GM23338 (cell line): Measurements from ENCODE around the gene WWC1. TPM values are rescaled to one million over a fixed set of nuclear protein-coding genes. Genes with fewer than 3 reads are reported as not detected.

Source experiments
- ATAC-seq: fragments of 200-7000 bp; cut with Tn5 transposase; 3 replicates; pipeline ENCODE4 v1.9.1; 2020
- DNase-seq: peaks from one replicate; pipeline ENCODE4 v3.0.0-alpha.2; 2015; ENCODE audit warnings: low spot score
- H2AFZ ChIP-seq: fragments of 200-600 bp; sonication (generic); 2 replicates; pipeline ENCODE4 v1.8.0; 2016; ENCODE audit warnings: antibody characterized with exemption, mild to moderate bottlenecking, moderate library complexity
- H3F3A ChIP-seq: fragments of 200-600 bp; sonication (generic); replicated peaks from 2 replicates; pipeline ENCODE4 v1.8.0; 2017; ENCODE audit warnings: antibody characterized with exemption, mixed run types, low read depth
- H3K27ac ChIP-seq: fragments of 200-600 bp; sonication (generic); 2 replicates; pipeline ENCODE4 v1.6.1; 2016; ENCODE audit warnings: low read depth
- H3K27me3 ChIP-seq: fragments of 200-600 bp; sonication (generic); 2 replicates; pipeline ENCODE4 v1.8.0; 2016; ENCODE audit warnings: mild to moderate bottlenecking, mixed run types, moderate library complexity; ENCODE audit not compliant: insufficient read depth
- H3K36me3 ChIP-seq: fragments of 200-600 bp; sonication (generic); 2 replicates; pipeline ENCODE4 v1.8.0; 2016; ENCODE audit warnings: mild to moderate bottlenecking; ENCODE audit not compliant: insufficient read depth
- H3K4me1 ChIP-seq: fragments of 200-600 bp; sonication (generic); 2 replicates; pipeline ENCODE4 v1.8.0; 2016; ENCODE audit warnings: mild to moderate bottlenecking, moderate library complexity; ENCODE audit not compliant: insufficient read depth
- H3K4me2 ChIP-seq: fragments of 200-600 bp; sonication (generic); 2 replicates; pipeline ENCODE4 v1.7.1; 2017; ENCODE audit warnings: mixed run types
- H3K4me3 ChIP-seq: fragments of 200-600 bp; sonication (generic); 2 replicates; pipeline ENCODE4 v1.6.1; 2016; ENCODE audit warnings: mixed run types
- H3K79me2 ChIP-seq: fragments of 200-600 bp; sonication (generic); replicated peaks from 2 replicates; pipeline ENCODE4 v1.8.0; 2017; ENCODE audit warnings: mild to moderate bottlenecking; ENCODE audit not compliant: insufficient read depth
- H3K9me2 ChIP-seq: fragments of 200-600 bp; sonication (generic); 2 replicates; pipeline ENCODE4 v1.8.0; 2017; ENCODE audit not compliant: insufficient read depth
- H4K20me1 ChIP-seq: fragments of 200-600 bp; sonication (generic); replicated peaks from 2 replicates; pipeline ENCODE4 v1.8.0; 2017; ENCODE audit warnings: mild to moderate bottlenecking; ENCODE audit not compliant: insufficient read depth
- H3K27ac Mint-ChIP-seq: 2 replicates; pipeline ENCODE4 v1.8.0; 2020; ENCODE audit warnings: inconsistent platforms, mild to moderate bottlenecking, moderate library complexity, mixed read lengths
- H3K27me3 Mint-ChIP-seq: 3 replicates; pipeline ENCODE4 v1.8.0; 2022; ENCODE audit warnings: low read depth, mild to moderate bottlenecking, moderate library complexity, mixed read lengths, inconsistent platforms; ENCODE audit not compliant: insufficient read depth, poor library complexity
- H3K36me3 Mint-ChIP-seq: 3 replicates; pipeline ENCODE4 v1.8.0; 2021; ENCODE audit warnings: low read depth, mild to moderate bottlenecking, inconsistent platforms, moderate library complexity, mixed read lengths
- H3K4me1 Mint-ChIP-seq: 3 replicates; pipeline ENCODE4 v1.8.0; 2020; ENCODE audit warnings: mild to moderate bottlenecking, inconsistent platforms, mixed read lengths
- H3K4me3 Mint-ChIP-seq: 3 replicates; pipeline ENCODE4 v1.8.0; 2021; ENCODE audit warnings: moderate library complexity, mild to moderate bottlenecking, inconsistent platforms, mixed read lengths
- H3K9me3 Mint-ChIP-seq: 3 replicates; pipeline ENCODE4 v1.8.0; 2020; ENCODE audit warnings: moderate library complexity, mild to moderate bottlenecking, inconsistent platforms, mixed read lengths
- CREB1 ChIP-seq: fragments of 250-450 bp; sonication (Bioruptor Pico); IDR thresholded peaks from 2 replicates; pipeline ENCODE4 v1.5.0; 2020; ENCODE audit warnings: low read depth, mild to moderate bottlenecking, moderate library complexity
- CTCF ChIP-seq, 2 experiments: fragments of 200-600 bp in 1 of 2; sonication (generic) in 1 of 2; conservative IDR thresholded peaks; 2 replicates each; pipeline versions ENCODE4 v1.5.1 to v1.6.1; 2016 to 2017; ENCODE audit warnings: antibody characterized with exemption in 2 of 2, low read depth in 2 of 2, mild to moderate bottlenecking in 2 of 2, moderate library complexity in 1 of 2
- ETS1 ChIP-seq: IDR thresholded peaks from 2 replicates; pipeline ENCODE4 v1.6.1; 2016; ENCODE audit warnings: antibody characterized with exemption
- EZH2 ChIP-seq: fragments of 200-600 bp; sonication (generic); IDR thresholded peaks from one replicate; pipeline ENCODE4 v1.8.0; 2017; ENCODE audit warnings: antibody characterized with exemption, mild to moderate bottlenecking, low read depth; ENCODE audit not compliant: unreplicated experiment
- EZH2phosphoT487 ChIP-seq: fragments of 200-600 bp; sonication (generic); IDR thresholded peaks from one replicate; pipeline ENCODE4 v1.8.1; 2018; ENCODE audit warnings: antibody characterized with exemption; ENCODE audit not compliant: unreplicated experiment
- JUNB ChIP-seq: IDR thresholded peaks from one replicate; pipeline ENCODE4 v1.6.1; 2016; ENCODE audit warnings: antibody characterized with exemption; ENCODE audit not compliant: unreplicated experiment
- NANOG ChIP-seq: IDR thresholded peaks from 2 replicates; pipeline ENCODE4 v1.6.1; 2016; ENCODE audit warnings: antibody characterized with exemption, borderline replicate concordance
- STAT1 ChIP-seq: IDR thresholded peaks from one replicate; pipeline ENCODE4 v1.6.1; 2016; ENCODE audit warnings: antibody characterized with exemption; ENCODE audit not compliant: unreplicated experiment
- ZNF114 ChIP-seq: fragments of 250-450 bp; sonication (Bioruptor Pico); IDR thresholded peaks from 2 replicates; pipeline ENCODE4 v1.5.0; 2020; ENCODE audit warnings: mild to moderate bottlenecking, moderate library complexity
- ZNF331 ChIP-seq: fragments of 250-450 bp; sonication (Bioruptor Pico); IDR thresholded peaks from 2 replicates; pipeline ENCODE4 v1.5.0; 2020; ENCODE audit warnings: low read depth, mild to moderate bottlenecking, moderate library complexity
- polyA plus RNA-seq: library from polyadenylated mRNA; unstranded; fragments of >200 nt; fragmentation: Nextera tagmentation; extraction: Ambion mirVana; gene quantifications from 2 replicates; pipeline ENCODE4 v1.2.1, GENCODE V29; 2016
- total RNA-seq: library from RNA; depleted of rRNA; stranded (reverse); fragments of >200 nt; shearing (Covaris generic); gene quantifications from 2 replicates; pipeline ENCODE4 v1.2.3, GENCODE V29; 2014
- TF ChIP-seq, protein P1 (sequence below): IDR thresholded peaks from one replicate; pipeline ENCODE4 v1.6.1; 2018; ENCODE audit warnings: antibody characterized with exemption; ENCODE audit not compliant: unreplicated experiment

WWC1 gene
- total and polyA plus RNA-seq, 2 experiments from 2014 or later = 25.4 to 27.8 TPM

- TF ChIP-seq, protein P1, sequence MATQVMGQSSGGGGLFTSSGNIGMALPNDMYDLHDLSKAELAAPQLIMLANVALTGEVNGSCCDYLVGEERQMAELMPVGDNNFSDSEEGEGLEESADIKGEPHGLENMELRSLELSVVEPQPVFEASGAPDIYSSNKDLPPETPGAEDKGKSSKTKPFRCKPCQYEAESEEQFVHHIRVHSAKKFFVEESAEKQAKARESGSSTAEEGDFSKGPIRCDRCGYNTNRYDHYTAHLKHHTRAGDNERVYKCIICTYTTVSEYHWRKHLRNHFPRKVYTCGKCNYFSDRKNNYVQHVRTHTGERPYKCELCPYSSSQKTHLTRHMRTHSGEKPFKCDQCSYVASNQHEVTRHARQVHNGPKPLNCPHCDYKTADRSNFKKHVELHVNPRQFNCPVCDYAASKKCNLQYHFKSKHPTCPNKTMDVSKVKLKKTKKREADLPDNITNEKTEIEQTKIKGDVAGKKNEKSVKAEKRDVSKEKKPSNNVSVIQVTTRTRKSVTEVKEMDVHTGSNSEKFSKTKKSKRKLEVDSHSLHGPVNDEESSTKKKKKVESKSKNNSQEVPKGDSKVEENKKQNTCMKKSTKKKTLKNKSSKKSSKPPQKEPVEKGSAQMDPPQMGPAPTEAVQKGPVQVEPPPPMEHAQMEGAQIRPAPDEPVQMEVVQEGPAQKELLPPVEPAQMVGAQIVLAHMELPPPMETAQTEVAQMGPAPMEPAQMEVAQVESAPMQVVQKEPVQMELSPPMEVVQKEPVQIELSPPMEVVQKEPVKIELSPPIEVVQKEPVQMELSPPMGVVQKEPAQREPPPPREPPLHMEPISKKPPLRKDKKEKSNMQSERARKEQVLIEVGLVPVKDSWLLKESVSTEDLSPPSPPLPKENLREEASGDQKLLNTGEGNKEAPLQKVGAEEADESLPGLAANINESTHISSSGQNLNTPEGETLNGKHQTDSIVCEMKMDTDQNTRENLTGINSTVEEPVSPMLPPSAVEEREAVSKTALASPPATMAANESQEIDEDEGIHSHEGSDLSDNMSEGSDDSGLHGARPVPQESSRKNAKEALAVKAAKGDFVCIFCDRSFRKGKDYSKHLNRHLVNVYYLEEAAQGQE = no peak
- TF ChIP-seq ETS1 (no peak), CREB1 (CRISPR knock-in tag) (no peak), EZH2 (no peak), ZNF114 (CRISPR knock-in tag) (no peak), EZH2phosphoT487 (no peak)
Observed at GRCh38 chr5:168254013-168254693, 37.3 kb upstream of the WWC1 start (continued).

GRCh38 chr5:168260353-168261226 is 30.9 kb upstream of the WWC1 start:
- H3K79me2 ChIP-seq = no peaks in the 10 kb centered on the region
- Mint-ChIP-seq H3K4me1 (no peaks in the 10 kb centered on the region), H3K9me3 (no peaks in the 10 kb centered on the region), H3K4me3 (no peak overlapping the region), H3K27me3 (peaks cover 6% of the 10 kb centered on the region), H3K27ac (no peak overlapping the region), H3K36me3 (peaks cover 3% of the 10 kb centered on the region; the same call in 1 of the 3 replicates)
- no peaks in the 10 kb centered on the region for H3K9me2 ChIP-seq
- TF ChIP-seq EZH2phosphoT487 = no peak
- TF ChIP-seq JUNB = no peak
- TF ChIP-seq EZH2 = no peak
- TF ChIP-seq ZNF114 (CRISPR knock-in tag) = no peak
- TF ChIP-seq CTCF (conservative IDR thresholded peaks at IDR 0.05; ENCODE audit: low read depth in 2 of 2) = no peak
- no peak for TF ChIP-seq CREB1 (CRISPR knock-in tag)
- TF ChIP-seq ZNF331 (CRISPR knock-in tag) = no peak
- no peak for TF ChIP-seq STAT1
- TF ChIP-seq NANOG = no peak
- TF ChIP-seq, protein P1 = no peak
- no peaks in the 10 kb centered on the region for H3K4me1 ChIP-seq
- ATAC-seq = no peak
- H3F3A ChIP-seq = no peaks in the 10 kb centered on the region
- H3K4me3 ChIP-seq = no peak overlapping the region
- H3K4me2 ChIP-seq = no peak overlapping the region
- no peak overlapping the region for H2AFZ ChIP-seq
- H3K27ac ChIP-seq = no peak overlapping the region
- H3K27me3 ChIP-seq = no peaks in the 10 kb centered on the region
- no peak for DNase-seq
- no peaks in the 10 kb centered on the region for H3K36me3 ChIP-seq
- H4K20me1 ChIP-seq = no peaks in the 10 kb centered on the region
